Adrenal gland (tissue), 5 donors: ENCODE measurements around the gene RABGAP1L.

Source experiments
- POLR2A ChIP-seq, 2 donors: fragments of 450-650 bp; IDR thresholded peaks; one replicate each; pipeline ENCODE4 v1.6.1; 2017; ENCODE audit warnings: antibody characterized with exemption in 2 of 2, mild to moderate bottlenecking in 2 of 2, moderate library complexity in 1 of 2
- TF ChIP-seq, protein P1 (sequence below), 6 experiments: fragments of 450-650 bp in 4 of 6; fragments of 200-600 bp in 2 of 6; sonication (generic) in 1 of 6; IDR thresholded peaks; 1 replicate in 5 of 6; 2 replicates in 1 of 6; pipeline versions ENCODE4 v1.5.1 to v1.8.0; 2016 to 2021; ENCODE audit warnings: antibody characterized with exemption in 6 of 6, mild to moderate bottlenecking in 2 of 6, moderate library complexity in 1 of 6
- donor health status: DM: no; HTN: no; CAD: no.

DNA sequence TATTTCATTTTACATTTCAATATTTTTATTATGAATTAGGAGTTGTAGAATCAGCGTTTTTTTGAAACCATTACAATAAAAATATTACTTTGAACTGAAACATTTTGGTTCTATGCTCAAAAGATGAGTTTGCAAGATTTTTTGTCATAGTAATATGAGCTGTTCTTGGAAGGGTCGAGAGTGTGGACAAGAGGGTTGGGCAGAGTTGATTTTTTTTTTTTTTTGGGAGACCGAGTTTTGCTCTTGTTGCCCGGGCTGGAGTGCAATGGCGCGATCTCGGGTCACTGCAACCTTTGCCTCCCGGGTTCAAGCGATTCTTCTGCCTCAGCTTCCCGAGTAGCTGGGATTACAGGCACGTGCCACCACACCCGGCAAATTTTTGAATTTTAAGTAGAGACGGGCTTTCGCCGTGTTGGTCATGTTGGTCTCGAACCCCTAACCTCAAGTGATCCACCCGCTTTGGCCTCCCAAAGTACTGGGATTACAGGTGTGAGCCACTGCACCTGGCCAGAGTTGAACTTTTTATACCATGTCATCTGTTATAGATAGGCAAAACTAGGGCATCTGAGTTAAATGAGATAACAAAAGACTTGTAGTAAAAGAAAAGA is 843.7 kb downstream of the RABGAP1L start:
- TF ChIP-seq, protein P1, sequence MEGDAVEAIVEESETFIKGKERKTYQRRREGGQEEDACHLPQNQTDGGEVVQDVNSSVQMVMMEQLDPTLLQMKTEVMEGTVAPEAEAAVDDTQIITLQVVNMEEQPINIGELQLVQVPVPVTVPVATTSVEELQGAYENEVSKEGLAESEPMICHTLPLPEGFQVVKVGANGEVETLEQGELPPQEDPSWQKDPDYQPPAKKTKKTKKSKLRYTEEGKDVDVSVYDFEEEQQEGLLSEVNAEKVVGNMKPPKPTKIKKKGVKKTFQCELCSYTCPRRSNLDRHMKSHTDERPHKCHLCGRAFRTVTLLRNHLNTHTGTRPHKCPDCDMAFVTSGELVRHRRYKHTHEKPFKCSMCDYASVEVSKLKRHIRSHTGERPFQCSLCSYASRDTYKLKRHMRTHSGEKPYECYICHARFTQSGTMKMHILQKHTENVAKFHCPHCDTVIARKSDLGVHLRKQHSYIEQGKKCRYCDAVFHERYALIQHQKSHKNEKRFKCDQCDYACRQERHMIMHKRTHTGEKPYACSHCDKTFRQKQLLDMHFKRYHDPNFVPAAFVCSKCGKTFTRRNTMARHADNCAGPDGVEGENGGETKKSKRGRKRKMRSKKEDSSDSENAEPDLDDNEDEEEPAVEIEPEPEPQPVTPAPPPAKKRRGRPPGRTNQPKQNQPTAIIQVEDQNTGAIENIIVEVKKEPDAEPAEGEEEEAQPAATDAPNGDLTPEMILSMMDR (IDR thresholded peaks at IDR 0.05), result no peak
- TF ChIP-seq POLR2A (IDR thresholded peaks at IDR 0.05), result no peak
